ENCODE results near the gene CASP4. TPM values are rescaled to one million over a fixed set of nuclear protein-coding genes. Genes with fewer than 3 reads are reported as not detected.

CASP4 gene
- total and polyA plus RNA-seq, 9 of the 15 experiments (the other 6 are each of a cell fraction or from before 2014, with no cell fraction given) = 0.15 to 0.42 (median 0.27) TPM; not detected in 1

DNA sequence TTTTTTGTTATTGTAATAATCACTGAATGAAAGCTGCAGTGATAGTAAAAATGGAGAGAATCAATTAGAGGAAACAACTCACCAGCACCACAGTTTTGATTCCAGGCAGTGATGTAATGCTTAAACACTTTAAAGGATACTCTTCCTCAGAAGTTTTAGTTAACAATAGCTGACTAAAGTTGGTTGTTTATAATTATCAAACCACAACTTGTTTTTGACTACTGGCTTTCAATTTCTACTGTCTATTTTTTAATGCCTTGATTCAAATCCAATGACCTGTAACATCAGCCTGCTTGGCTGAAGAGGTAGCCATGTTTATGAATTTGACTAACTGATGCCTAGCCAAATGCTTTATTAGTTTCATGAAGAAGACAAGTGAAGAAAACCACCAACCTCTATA is 51.9 kb downstream of the CASP4 start:
- no peaks in the 10 kb centered on the region for H3K9me3 ChIP-seq (replicated peaks; ENCODE audit: control insufficient read depth, insufficient read depth, low read depth, low read length)
- no peak overlapping the region for H3K4me2 ChIP-seq (ENCODE audit: insufficient read depth, low read length)
- CTCF ChIA-PET (ENCODE audit: low intra/inter-chr PET ratio) = no interaction called here
- no peaks in the 10 kb centered on the region for H4K20me1 ChIP-seq (replicated peaks; ENCODE audit: control insufficient read depth, insufficient read depth, low read length)
- H3K4me3 ChIP-seq = no peak overlapping the region
- H3K4me1 ChIP-seq (replicated peaks in 1 of 2; ENCODE audit: control insufficient read depth in 2 of 2, insufficient read depth in 2 of 2, low read length in 2 of 2) = no peaks in the 10 kb centered on the region
- no peaks in the 10 kb centered on the region for H3K79me2 ChIP-seq (ENCODE audit: control insufficient read depth, insufficient read depth, low read length)
- in situ Hi-C loops (cut with MboI) = no loop called here
- DNase-seq (ENCODE audit: extremely low read depth in 1 of 4, low spot score in 3 of 4) (no peak), ATAC-seq (no peak), FAIRE-seq (no peak)
- no TSS peak for BruUV-seq (replicated peaks)
- no peak overlapping the region for H2AFZ ChIP-seq (ENCODE audit: low read depth, low read length)
- POLR2A ChIA-PET = no interaction called here
- no peaks in the 10 kb centered on the region for H3K27me3 ChIP-seq (ENCODE audit: control insufficient read depth in 2 of 2, insufficient read depth in 2 of 2, low read length in 2 of 2)
- no peaks in the 10 kb centered on the region for H3K9me1 ChIP-seq (ENCODE audit: control insufficient read depth, insufficient read depth, low read length)
- H3K36me3 ChIP-seq (ENCODE audit: control insufficient read depth, insufficient read depth, low read length) = no peaks in the 10 kb centered on the region
- intact Hi-C loops (cut with micrococcal nuclease) = no loop called here
- H3K27ac ChIP-seq (ENCODE audit: extremely low read depth, low read depth, low read length) = no peak overlapping the region
- H3K9ac ChIP-seq (ENCODE audit: insufficient read depth in 1 of 2, low read depth in 2 of 2, low read length in 2 of 2) = no peak overlapping the region
- TF ChIP-seq, protein P1, sequence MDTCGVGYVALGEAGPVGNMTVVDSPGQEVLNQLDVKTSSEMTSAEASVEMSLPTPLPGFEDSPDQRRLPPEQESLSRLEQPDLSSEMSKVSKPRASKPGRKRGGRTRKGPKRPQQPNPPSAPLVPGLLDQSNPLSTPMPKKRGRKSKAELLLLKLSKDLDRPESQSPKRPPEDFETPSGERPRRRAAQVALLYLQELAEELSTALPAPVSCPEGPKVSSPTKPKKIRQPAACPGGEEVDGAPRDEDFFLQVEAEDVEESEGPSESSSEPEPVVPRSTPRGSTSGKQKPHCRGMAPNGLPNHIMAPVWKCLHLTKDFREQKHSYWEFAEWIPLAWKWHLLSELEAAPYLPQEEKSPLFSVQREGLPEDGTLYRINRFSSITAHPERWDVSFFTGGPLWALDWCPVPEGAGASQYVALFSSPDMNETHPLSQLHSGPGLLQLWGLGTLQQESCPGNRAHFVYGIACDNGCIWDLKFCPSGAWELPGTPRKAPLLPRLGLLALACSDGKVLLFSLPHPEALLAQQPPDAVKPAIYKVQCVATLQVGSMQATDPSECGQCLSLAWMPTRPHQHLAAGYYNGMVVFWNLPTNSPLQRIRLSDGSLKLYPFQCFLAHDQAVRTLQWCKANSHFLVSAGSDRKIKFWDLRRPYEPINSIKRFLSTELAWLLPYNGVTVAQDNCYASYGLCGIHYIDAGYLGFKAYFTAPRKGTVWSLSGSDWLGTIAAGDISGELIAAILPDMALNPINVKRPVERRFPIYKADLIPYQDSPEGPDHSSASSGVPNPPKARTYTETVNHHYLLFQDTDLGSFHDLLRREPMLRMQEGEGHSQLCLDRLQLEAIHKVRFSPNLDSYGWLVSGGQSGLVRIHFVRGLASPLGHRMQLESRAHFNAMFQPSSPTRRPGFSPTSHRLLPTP (IDR thresholded peaks at IDR 0.05; ENCODE audit: borderline replicate concordance, extremely low read depth, insufficient read length) = no peak
- TF ChIP-seq RBM25 (IDR thresholded peaks at IDR 0.05; ENCODE audit: low read depth, low read length, severe bottlenecking) (no peak), CREB1 (IDR thresholded peaks at IDR 0.05) (no peak), CREB1 (CRISPR knock-in tag; IDR thresholded peaks at IDR 0.05) (no peak), RBM17 (IDR thresholded peaks at IDR 0.05; ENCODE audit: borderline replicate concordance, low read depth, low read length) (no peak), SIN3A (IDR thresholded peaks at IDR 0.05; ENCODE audit: borderline replicate concordance in 2 of 2, control insufficient read depth in 1 of 2, low read depth in 2 of 2, low read length in 2 of 2) (no peak), NCOR1 (IDR thresholded peaks at IDR 0.05) (no peak), ZNF830 (CRISPR knock-in tag; IDR thresholded peaks at IDR 0.05) (no peak), NFIX (CRISPR knock-in tag; IDR thresholded peaks at IDR 0.05; ENCODE audit: low read depth) (no peak), MYNN (IDR thresholded peaks at IDR 0.05) (no peak), MYNN (CRISPR knock-in tag; IDR thresholded peaks at IDR 0.05) (no peak)
- TF ChIP-seq, protein P2, sequence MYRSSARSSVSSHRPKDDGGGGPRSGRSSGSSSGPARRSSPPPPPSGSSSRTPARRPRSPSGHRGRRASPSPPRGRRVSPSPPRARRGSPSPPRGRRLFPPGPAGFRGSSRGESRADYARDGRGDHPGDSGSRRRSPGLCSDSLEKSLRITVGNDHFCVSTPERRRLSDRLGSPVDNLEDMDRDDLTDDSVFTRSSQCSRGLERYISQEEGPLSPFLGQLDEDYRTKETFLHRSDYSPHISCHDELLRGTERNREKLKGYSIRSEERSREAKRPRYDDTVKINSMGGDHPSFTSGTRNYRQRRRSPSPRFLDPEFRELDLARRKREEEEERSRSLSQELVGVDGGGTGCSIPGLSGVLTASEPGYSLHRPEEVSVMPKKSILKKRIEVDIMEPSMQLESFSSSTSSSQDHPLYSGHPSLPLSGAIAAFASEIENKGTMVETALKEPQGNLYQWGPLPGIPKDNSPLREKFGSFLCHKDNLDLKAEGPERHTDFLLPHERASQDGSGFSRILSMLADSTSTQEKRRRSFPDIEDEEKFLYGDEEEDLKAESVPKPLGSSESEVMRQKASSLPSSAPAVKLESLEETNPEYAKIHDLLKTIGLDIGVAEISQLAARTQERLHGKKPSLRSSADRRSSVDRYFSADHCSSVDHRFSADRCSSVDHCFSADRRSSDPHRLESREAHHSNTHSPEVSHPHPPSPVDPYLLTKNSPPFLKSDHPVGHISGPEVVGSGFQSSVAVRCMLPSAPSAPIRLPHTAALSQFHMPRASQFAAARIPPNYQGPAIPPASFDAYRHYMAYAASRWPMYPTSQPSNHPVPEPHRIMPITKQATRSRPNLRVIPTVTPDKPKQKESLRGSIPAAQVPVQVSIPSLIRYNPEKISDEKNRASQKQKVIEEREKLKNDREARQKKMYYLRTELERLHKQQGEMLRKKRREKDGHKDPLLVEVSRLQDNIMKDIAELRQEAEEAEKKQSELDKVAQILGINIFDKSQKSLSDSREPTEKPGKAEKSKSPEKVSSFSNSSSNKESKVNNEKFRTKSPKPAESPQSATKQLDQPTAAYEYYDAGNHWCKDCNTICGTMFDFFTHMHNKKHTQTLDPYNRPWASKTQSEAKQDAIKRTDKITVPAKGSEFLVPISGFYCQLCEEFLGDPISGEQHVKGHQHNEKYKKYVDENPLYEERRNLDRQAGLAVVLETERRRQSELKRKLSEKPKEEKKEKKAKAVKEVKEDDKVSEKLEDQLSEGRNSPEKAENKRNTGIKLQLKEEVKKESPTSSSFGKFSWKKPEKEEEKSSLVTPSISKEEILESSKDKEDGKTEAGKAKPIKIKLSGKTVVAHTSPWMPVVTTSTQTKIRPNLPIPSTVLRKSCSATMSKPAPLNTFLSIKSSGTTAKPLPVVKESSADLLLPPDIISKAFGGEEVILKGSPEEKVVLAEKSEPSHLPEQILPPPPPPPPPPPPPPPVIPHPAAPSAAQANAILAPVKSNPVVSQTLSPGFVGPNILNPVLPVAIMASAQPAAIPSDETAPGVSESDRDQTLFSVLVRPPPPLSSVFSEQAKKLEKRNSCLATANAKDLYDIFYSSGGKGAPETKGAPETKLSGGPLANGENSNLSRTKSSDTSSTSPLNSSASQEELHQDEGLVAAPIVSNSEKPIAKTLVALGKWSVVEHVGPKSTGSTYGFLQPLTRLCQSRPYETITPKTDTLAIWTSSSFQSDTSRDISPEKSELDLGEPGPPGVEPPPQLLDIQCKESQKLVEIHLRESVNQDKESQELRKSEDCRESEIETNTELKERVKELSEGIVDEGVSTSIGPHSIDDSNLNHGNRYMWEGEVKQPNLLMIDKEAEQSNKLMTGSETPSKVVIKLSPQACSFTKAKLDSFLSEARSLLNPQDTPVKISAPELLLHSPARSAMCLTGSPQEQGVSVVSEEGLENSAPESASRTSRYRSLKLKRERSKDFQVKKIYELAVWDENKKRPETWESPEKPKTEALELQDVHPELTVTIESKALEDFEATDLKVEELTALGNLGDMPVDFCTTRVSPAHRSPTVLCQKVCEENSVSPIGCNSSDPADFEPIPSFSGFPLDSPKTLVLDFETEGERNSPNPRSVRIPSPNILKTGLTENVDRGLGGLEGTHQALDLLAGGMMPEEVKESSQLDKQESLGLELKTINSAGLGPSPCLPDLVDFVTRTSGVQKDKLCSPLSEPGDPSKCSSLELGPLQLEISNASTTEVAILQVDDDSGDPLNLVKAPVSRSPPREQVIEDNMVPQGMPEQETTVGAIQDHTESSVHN (IDR thresholded peaks at IDR 0.05; ENCODE audit: borderline replicate concordance in 1 of 2, low read depth in 1 of 2) = no peak

Data from K562 (cell line).